Pons (tissue), 1 donor: Measurements from ENCODE around the gene HNRNPR.

Experiments used
- DNase-seq: peaks from one replicate; pipeline ENCODE4 v3.0.0-alpha.2; 2016; ENCODE audit warnings: low spot score

Gene HNRNPR

DNA sequence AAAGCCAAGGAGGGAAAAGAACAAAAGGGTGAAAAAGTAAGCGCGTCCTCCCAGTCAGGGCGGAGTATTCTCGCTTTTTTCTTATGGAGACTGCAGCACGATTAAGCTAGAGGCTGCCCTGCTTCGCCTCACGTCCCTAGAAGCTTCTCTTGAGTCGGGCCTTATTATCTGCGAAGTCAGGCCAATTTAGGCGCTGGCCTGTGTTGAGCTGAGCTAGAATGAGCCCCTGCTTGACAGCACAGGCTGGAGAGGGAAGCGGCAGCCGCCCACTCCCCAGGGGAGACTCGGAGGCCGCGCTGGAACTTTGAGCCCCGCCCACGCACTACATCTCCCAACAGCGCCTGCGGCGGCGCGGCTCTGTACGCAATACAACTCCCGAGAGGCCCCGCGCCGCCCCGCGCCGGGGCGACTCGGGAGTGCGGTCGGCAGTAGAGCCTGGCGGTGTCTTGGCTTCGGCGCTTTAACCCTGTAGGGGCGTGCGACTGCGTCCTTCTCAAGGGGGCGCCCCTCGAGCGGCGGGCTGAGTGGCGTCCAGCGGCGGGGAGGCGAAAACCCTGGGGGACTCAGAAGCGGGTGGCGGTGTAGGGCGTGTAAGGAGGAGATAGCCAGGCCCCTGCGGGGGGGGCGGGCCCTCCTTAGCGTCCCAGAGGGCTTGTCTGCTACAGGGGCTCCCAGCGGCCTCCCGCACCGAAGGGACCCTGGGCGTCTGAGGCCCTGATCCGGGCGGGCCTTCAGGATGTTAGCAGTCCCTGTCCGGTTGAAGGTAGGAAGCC is 24.7 kb upstream of the HNRNPR start:
- peak; percentile 91 for DNase-seq

DNA sequence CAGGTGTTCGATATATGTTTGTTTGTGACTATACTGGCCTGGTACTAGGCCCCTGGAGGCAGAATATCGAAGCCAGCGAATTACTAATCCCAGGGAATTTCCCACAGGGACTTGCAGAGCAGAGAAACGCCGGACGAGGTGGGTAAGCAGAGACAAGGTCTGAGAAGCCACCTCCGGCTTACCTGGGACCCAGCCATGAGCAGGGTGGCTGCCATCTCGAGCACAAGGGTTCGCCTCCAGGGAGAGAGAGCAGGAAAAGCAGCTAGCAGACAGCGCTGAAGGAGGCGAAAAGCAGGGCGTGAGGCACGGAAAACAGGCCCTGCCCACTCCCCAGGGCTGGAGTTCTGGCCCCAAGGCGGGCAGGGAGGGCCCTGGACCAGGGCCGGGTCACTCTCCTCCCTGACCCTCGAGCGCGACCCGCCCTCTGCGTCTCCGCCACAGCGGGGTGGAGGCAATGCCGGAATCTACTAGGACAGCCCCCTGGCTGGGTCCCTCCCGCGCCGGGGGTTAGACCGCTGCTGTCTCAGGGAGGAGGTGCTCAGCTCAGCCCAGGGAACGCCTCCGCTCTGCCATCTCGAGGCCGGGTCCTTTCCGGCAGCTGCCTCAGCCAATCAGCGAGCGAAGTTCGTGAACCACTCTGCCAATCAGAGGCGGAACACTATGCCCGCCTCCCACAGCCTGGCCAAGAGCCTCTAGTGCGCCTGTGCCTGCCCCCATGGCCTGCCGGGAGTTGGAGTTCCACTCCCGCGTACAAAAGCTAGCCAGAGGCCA is 23.9 kb upstream of the HNRNPR start:
- peak; percentile 99 for DNase-seq

DNA sequence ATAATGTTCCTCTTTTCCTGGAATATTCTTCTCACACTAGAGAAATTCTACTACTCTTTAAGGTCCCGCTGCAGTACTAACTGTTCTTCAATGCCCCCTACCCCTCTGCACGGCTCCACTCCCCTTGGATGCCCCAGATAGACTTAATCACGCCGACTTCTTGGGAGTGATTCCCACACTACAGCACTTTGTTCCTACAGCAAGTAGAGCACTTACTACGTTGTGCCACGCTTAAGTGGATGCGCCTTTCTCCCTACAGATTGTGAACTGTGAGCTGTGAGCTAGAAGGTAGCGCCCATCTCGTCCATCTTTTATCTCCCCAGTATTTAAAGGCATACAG is 23.3 kb upstream of the HNRNPR start:
- no peak for DNase-seq

DNA sequence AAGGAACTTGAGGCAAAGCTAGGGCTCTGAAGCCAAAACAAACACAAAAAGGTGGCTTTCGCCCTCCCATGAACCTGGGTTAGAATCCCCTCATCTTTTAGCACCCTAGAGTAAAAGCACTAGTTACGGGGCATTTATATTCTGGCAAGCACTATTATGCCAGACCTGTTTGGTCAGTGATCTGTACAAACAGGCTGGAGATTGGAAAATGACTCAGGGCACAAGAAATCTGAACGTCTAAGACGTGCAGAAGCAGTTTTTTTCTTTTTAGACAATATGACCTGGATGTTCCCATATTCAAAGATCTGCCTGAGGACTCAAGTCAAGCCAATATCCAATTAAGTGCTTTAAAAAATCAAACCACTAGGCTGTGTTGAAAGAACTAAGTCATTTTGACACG is 22.5 kb upstream of the HNRNPR start:
- no peak for DNase-seq

DNA sequence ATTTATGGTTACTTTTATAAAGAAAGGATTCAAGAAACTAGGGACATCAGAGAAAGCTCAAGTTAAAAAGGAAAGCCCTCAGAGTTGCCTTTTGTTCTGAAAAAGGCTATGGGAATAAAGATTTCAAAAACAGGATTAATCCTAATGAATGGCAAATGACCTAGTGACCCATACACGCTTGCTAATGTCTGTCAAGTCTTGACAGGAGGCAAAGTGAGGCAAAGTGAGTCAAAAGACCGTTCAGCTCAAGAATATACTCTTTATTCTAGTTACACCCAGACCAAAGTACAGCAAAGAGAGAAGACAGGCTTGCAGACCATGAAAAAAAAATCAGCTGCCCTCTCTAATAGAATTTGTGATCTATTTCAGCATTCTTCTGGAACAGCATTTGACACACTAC is 22.1 kb upstream of the HNRNPR start:
- no peak for DNase-seq

DNA sequence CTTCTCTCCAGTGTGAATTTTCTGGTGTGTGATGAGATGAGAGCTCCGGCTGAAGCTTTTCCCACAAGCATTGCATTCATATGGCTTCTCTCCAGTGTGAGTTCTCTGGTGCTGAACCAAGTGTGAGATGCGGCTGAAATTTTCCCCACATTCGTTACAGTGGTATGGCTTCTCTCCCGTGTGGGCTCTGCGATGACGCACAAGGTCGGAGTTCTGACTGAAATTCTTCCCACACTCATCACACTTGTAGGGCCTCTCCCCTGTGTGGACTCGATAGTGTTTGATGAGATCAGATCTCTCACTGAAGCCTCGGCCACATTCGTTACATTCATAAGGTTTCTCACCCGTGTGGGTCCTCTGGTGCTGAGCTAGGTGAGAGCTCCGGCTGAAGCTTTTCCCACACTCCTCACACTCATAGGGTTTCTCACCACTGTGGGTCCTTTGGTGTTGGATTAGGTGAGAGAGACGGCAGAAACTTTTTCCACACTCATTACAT is 18.2 kb upstream of the HNRNPR start:
- DNase-seq, result no peak

DNA sequence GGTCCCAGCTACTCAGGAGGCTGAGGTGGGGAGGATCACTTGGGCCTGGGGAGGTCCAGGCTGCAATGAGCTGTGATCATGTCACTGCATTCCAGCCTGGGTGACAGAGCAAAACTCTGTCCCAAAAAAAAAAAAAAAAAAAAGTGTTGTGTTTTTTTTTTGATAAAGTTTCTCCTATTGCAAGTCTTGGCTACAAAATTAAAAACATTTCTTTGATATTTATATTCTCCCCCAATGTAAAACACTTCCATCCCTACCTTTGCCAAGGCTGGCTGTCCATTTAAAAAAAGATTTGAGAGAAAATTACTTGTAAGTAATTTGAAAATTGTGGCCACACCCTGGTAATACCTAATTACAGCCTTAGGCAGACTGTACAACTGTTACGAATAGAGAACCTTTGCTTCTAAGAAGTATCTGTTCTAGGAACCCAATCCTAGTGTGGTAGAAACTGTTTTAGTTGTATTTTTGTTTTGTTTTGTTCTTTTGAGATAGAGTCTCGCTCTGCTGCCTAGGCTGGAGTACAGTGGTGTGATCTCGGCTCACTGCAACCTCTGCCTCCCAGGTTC is 14.3 kb upstream of the HNRNPR start:
- DNase-seq, result no peak

DNA sequence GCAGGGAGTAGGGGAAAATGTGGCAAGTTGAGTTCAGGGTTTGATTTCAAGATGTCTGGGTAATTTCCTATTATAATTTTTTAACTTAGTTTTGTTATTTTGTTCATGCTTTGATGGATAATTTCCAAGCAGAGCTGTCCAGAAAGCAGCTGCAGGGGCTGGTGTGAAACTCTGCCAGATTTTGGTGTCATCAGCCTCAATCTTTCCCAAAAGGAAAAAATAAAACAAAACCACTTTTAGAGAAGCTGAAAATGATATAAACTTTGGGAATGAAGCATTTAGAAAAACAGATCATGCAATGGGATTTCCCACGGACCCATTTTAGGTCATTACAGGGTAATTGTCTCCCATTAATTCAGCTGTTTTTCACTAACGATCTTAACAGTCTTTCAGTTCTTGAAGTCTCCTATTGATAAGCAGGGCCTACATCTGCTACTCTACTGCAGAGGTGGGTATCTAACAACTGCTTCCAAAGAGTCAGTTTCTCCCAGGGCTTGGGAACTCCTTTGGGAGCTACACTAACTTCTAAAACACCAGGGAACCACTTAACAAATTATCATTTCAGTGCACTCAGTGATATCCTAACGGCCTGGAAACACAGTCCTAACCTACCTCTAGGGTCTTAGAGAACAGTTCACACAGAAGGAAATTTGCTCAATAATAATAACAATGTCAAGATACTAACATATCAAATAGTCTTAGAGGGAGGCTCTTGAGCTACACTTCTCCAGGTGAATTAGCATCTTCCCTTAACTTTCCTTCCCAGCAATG is 13.2 kb upstream of the HNRNPR start:
- no peak for DNase-seq

DNA sequence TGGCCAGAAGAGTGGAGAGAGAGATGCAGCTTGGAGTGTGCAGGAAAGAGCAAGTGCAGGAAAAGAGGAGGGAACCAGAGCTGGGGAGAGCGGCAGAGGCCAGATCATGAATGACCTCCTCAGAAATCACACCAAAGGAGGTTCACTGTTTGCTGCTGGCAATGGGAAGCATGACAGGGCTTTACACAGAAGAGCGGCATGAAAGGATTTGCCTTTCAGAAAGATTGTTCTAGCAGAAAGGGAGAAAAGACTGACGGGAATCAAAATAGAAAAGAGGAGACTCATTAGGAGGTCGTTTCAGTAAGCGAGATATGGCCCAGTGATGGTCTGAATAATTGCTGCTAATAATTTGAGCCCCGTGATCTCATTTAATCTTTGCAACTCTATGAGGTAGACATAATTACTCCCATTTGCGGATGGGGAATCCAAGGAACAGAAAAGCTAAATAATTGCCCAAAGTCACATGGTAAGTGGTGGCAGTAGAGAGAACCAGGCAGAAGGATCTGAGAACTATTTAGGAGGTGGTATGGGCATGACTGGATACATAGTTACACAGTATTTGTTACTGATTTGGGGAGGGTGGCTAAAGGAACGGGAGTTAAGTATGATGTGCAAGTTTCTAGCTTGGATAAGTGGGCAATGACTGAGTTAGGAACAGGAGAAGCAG is 12.5 kb upstream of the HNRNPR start:
- peak; percentile 82 for DNase-seq

DNA sequence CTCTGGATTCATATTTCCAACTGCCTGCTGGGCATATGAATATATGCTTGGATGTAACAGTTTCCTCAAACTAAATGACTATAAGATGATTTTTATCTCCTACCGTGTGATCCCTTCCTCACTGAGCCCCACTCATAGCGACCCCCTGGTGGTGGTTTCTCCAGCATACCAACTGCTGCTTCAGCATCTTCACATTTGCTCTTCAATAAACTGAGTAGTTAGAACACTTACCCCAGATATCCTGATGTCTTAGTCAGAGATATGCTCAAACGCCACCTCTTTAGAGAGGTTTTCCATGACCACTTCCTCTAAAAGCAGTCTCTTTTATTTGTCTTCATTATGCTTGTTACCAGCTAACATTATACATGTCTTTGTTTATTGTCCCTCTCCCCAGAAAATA is 10.2 kb upstream of the HNRNPR start:
- DNase-seq, result no peak

DNA sequence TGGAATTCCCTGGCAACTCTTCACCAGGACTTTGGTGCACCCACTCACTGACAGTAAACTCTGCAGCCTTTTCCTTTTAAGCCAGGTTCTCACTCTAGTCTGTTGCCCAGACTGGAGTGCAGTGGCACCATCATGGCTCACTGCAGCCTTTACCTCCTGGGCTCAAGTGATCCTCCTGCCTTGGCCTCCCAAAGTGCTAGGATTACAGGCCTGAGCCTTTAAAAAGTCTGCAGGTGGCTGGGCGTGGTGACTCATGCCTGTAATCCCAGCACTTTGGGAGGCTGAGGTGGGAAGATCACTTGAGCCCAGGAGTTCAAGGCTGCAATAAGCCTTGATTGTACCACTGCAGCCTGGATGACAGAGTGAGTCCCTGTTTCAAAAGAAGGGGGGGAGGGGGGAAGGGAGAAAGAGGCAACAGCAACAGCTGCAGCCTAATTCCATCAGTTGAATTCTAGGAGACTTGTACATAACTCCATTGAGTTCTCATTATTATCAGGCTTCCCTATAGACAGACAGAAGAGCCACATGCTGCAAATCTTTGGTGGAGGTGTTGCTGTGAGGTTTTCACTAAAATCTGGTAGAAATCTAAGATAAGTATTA is 8.1 kb upstream of the HNRNPR start:
- no peak for DNase-seq

DNA sequence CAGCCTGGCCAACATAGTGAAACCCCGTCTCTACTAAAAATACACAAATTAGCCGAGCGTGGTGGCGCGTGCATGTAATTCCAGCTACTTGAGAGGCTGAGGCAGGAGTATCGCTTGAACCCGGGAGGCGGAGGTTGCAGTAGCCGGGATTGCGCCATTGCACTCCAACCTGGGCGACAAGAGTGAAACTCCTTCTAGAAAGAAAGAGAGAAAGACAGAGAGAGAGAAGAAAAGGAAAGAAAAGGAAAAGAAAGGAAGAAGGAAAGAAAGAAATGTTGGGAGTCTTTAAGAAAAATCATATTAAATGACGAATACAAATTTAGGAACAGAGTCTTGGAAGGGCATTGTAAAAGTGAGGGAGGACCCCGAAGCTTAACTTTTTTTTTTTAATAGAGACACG is 1.8 kb upstream of the HNRNPR start:
- DNase-seq, result no peak

DNA sequence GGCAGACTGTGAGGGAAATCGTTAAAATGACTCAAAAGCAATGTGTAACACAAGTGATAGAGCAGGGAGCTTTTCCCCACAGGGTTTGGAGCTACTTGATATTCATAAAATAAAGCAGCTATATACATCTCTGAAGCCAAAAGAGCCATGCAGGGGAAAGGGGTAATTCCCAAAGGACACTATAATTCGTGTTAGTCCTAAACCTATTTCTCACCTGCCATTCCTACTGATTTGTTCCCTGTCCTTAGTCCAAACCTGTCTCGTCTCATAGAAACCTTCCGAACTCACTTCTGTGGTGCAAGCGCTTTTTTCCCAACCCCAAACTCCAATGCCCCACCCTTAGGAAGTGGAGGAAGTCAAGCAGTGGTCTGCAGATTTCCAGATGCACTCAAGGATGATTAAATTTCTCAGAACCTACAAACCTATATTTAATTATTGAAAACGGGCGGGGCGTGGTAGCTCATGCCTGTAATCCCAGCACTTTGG is 946 bp upstream of the HNRNPR start:
- no peak for DNase-seq

DNA sequence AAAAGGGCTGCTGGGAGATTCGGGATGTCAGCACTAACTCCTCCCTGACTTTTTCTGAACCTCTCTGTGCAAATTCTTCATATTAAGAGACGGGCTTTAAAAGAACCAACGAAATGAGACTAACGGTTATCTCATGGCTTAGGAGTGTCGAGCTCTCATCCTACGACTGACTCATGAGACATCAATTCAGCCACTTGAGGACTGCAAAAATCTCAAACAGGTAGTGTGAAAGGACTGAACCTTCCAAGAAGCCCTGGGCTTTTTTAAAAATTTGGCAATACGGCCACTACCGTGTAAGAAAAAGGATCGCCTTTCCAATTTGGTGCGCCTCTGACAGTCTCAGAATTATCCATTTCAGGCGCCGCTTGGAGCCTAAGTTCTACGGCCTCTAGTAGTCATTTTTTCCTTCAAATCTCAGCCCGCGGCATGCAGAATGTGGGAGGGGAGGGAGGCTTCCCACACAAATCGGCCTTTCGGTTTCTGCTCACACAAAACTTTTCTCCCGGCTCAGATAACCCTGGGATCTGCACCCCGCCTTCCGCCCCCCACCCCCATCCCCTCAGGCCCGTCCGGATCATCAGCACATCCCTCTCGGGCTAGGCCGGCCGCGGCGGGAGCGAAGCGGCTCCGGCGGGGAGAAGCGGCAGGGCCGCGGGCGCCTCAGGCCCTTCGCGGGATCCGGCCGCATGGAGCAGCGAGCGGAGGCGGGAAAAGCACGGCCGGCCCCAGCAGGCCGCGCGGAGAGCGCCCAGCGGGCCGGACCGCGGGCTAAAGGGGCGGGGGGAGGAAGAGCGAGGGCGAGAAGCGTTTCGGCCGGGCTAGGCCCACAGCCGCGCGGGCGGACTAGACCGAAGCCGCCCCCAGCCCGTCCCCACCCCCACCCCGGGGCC is 618 bp downstream of the HNRNPR start:
- DNase-seq, result peak; percentile 32

DNA sequence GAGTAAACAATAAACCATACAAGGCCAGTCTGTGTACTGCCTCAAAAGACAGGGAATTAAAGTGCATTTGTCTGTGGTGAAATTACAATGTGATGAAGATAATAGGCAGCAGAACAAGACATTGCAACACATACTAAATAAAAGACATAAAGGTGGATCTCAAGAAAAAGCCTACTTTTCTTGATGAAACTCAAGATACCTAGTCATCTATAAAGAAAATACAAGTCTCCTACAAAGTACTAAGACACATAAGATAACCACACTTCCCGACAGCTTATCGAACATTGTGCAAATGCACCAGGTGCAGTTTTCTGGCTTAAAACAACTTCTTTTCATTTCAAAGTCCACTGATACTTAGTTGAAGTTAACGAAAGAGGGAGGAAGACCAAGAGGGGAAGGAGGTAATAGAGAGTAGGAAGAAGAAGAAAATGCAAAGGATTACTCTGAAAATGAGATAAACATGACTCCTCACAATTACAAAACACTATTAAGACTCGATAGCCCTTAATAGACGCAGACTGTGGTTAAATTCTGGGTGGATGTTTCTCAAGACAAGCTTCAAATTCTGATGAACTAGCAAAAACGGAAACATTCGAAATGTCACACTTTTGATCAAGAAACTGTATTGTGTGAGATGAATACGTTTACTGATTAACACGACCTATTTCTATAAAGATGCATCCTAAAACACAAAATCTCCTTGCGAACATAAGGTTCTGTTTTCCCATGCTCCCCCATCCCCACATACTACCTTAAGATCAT is 2.0 kb downstream of the HNRNPR start:
- peak; percentile 17 for DNase-seq

DNA sequence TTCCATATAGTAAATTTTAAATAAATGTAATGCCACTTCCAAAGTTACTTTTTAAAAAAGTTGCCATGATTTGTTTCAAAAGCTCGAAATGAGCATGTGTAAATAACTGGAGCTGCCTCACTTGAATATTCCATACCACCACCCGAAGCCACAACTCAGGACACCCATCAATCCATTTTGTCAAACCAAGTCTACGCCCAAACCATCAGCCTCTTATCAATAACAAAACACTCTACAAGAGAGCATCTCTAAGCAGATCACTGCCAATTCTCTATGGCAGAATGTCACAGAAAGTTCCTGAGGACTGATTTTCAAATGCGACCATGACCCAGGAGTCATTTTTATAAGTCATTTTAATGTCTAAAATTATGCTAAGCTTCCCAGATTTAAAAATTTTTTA is 4.5 kb downstream of the HNRNPR start:
- DNase-seq, result no peak

DNA sequence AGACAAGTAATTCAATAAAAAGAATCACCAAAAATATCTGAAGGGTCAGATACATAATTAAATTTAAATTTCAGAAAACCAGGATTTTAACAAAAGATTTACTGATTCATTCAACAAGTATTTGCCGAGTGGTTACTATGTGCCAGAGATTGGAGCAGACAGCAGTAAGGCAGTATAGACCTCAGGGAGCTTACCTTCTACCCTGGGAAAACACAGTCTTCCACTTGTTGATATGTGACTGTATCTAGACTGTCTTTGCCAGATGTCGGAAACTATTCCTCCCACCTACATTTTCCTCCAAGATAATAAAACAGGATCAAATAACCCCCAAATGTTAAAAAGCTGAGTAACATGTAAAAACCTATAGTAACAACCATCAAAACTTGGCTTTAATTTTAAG is 6.2 kb downstream of the HNRNPR start:
- DNase-seq, result no peak

DNA sequence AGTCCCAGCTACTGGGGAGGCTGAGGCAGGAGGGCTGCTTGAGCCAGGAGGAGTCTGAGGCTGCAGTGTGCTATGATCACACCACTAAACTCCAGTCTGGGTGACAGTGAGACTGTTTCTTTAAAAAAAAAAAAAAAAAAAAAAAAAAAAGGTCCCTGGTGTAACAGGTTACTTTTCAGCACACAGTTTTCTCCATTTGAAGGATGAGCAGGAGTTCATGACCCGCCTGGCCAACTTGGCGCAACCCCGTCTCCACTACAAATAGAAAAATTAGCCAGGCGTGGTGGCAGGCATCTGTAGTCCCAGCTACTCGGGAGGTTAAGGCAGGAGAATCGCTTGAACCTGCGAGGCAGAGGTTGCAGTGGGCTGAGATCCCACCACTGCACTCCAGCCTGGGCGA is 12.4 kb downstream of the HNRNPR start:
- DNase-seq, result no peak

DNA sequence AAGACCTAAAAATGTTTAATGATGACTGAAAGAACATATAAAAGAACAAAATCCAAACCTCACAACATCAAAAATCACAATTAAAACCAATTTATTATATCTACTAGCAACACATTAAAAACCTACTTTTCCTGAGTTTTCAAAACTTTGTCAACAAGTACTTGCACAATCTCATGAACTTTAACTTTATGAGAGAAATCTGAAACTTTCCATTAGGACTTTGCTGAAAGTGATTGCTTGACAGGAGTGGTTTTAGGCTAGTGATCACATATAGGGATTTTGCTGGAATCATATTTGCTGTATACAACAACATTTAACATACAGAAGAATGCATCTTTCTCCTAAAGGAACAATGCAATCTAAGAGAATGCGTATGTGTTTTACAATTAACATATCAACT is 13.2 kb downstream of the HNRNPR start:
- no peak for DNase-seq

DNA sequence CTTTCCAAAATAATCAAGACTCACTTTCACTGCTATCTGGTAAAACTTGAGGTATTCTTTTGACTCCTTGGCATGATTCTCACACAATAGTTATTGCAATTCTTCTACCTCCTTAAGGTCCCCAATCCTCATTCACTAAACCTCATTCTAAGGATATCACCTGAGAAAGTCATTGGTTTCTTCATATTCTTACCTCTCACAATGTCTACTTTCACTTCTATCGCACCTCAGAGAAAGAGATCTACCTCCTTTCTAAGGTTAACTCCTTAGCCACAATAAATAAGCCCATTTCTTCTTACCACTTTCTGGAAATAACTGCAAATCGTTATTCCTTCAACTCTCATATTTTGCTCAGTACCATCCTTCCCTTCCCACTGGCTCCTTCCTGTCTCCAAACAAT is 18.7 kb downstream of the HNRNPR start:
- no peak for DNase-seq
